SK-N-SH (cell line): ENCODE data around the gene IL21R. TPM values are rescaled to one million over a fixed set of nuclear protein-coding genes. Genes with fewer than 3 reads are reported as not detected.
"Not testable (repeated sequence)": the region's sequence is repeated elsewhere in the genome, so short reads cannot be mapped to it uniquely, and the experiment has no call there.

Experiments
- CTCF ChIA-PET: fragments of 300-600, 350-600 bp; formaldehyde crosslinking; extraction: SDS; loops from one replicate; lab custom pipeline; 2021; lab: Yijun Ruan, JAX
- POLR2A ChIA-PET: fragments of 350-600 bp; sonication (Branson Sonifier 250); formaldehyde crosslinking; extraction: SDS; loops from one replicate; lab custom pipeline; 2020; ENCODE audit warnings: antibody characterized with exemption, inconsistent platforms; lab: Yijun Ruan, JAX
- DNase-seq: peaks from one replicate; pipeline ENCODE4 v3.0.0; 2012
- H2AFZ ChIP-seq: fragments of 200-600 bp; sonication (generic); 2 replicates; pipeline ENCODE4 v1.8.1; 2016; ENCODE audit warnings: antibody characterized with exemption, mild to moderate bottlenecking, low read depth
- H3F3A ChIP-seq: fragments of 200-600 bp; sonication (generic); replicated peaks from 2 replicates; pipeline ENCODE3; 2016; ENCODE audit warnings: antibody characterized with exemption, mild to moderate bottlenecking; ENCODE audit not compliant: insufficient read depth
- H3K27ac ChIP-seq, 2 experiments: fragments of 200-500 bp in 1 of 2; fragments of 200-600 bp in 1 of 2; sonication (Bioruptor generic) in 1 of 2; sonication (generic), shearing (Covaris generic) in 1 of 2; 2 replicates each; pipeline versions ENCODE4 v1.5.1 to v1.6.1; 2014 to 2016; ENCODE audit warnings: low read depth in 2 of 2, inconsistent platforms in 1 of 2, low read length in 1 of 2, mild to moderate bottlenecking in 1 of 2, mixed read lengths in 1 of 2
- H3K27me3 ChIP-seq: fragments of 200-600 bp; sonication (generic), shearing (Covaris generic); 2 replicates; pipeline ENCODE4 v1.6.1; 2016; ENCODE audit warnings: mixed run types; ENCODE audit not compliant: insufficient read depth
- H3K36me3 ChIP-seq, 2 experiments: fragments of 200-500 bp in 1 of 2; fragments of 200-600 bp in 1 of 2; sonication (Bioruptor generic) in 1 of 2; sonication (generic) in 1 of 2; replicated peaks in 1 of 2; 2 replicates each; pipeline versions ENCODE3 to v1.5.1; 2014 to 2016; ENCODE audit warnings: low read length in 1 of 2, mild to moderate bottlenecking in 1 of 2; ENCODE audit not compliant: insufficient read depth in 2 of 2, control insufficient read depth in 1 of 2
- H3K4me1 ChIP-seq, 2 experiments: fragments of 200-500 bp in 1 of 2; fragments of 200-600 bp in 1 of 2; sonication (Bioruptor generic) in 1 of 2; sonication (generic), shearing (Covaris generic) in 1 of 2; 2 replicates each; pipeline versions ENCODE4 v1.5.1 to v1.6.1; 2014 to 2016; ENCODE audit warnings: low read depth in 1 of 2, low read length in 1 of 2, mixed run types in 1 of 2; ENCODE audit not compliant: insufficient read depth in 2 of 2, control insufficient read depth in 1 of 2
- H3K4me2 ChIP-seq: fragments of 200-600 bp; sonication (generic), shearing (Covaris generic); 2 replicates; pipeline ENCODE4 v1.6.1; 2017; ENCODE audit warnings: mixed run types
- H3K4me3 ChIP-seq, 2 experiments: fragments of 200-500 bp in 1 of 2; fragments of 200-600 bp in 1 of 2; sonication (Bioruptor generic) in 1 of 2; sonication (generic), shearing (Covaris generic) in 1 of 2; 2 replicates each; pipeline versions ENCODE4 v1.5.1 to v1.8.1; 2014 to 2016; ENCODE audit warnings: low read depth in 2 of 2, inconsistent platforms in 1 of 2, low read length in 1 of 2, mild to moderate bottlenecking in 1 of 2, mixed read lengths in 1 of 2, moderate library complexity in 1 of 2
- H3K79me2 ChIP-seq: fragments of 200-600 bp; sonication (generic); 2 replicates; pipeline ENCODE4 v1.8.1; 2017; ENCODE audit warnings: mild to moderate bottlenecking; ENCODE audit not compliant: insufficient read depth
- H3K9ac ChIP-seq: fragments of 200-600 bp; sonication (generic); 2 replicates; pipeline ENCODE4 v1.6.1; 2017; ENCODE audit warnings: mixed run types
- H3K9me2 ChIP-seq: fragments of 200-600 bp; sonication (generic); 2 replicates; pipeline ENCODE4 v1.6.1; 2017; ENCODE audit warnings: mixed run types
- H3K9me3 ChIP-seq: fragments of 200-600 bp; sonication (generic); 2 replicates; pipeline ENCODE4 v1.6.1; 2017; ENCODE audit warnings: mixed run types, mild to moderate bottlenecking, moderate library complexity
- H4K20me1 ChIP-seq: fragments of 200-600 bp; sonication (generic); 2 replicates; pipeline ENCODE4 v1.6.1; 2017; ENCODE audit warnings: mild to moderate bottlenecking, mixed run types; ENCODE audit not compliant: insufficient read depth
- EP300 ChIP-seq, 2 experiments: IDR thresholded peaks; 2 replicates each; pipeline versions ENCODE4 v1.4.0 to v1.6.1; 2012; ENCODE audit warnings: borderline replicate concordance in 1 of 2, low read depth in 1 of 2, low read length in 1 of 2
- FOXJ3 ChIP-seq: sonication (generic); formaldehyde crosslinking; IDR thresholded peaks from 2 replicates; pipeline ENCODE4 v1.5.1; 2020; ENCODE audit warnings: mild to moderate bottlenecking, missing genetic modification reagents
- FOXM1 ChIP-seq: IDR thresholded peaks from 2 replicates; pipeline ENCODE4 v1.4.0; 2012; ENCODE audit warnings: low read depth, mild to moderate bottlenecking
- IRF3 ChIP-seq: fragments of 150-350 bp; IDR thresholded peaks from 2 replicates; pipeline ENCODE4 v1.6.1; 2016; ENCODE audit warnings: mild to moderate bottlenecking, low read depth, low read length
- JUND ChIP-seq: IDR thresholded peaks from 2 replicates; pipeline ENCODE4 v1.4.0; 2012
- MEF2A ChIP-seq: IDR thresholded peaks from 2 replicates; pipeline ENCODE4 v1.4.0; 2012; ENCODE audit warnings: low read depth, borderline replicate concordance
- POLR2AphosphoS5 ChIP-seq: IDR thresholded peaks from 2 replicates; pipeline ENCODE4 v1.6.1; 2012; ENCODE audit warnings: low read depth, low read length
- RAD21 ChIP-seq: IDR thresholded peaks from 2 replicates; pipeline ENCODE4 v1.6.1; 2012; ENCODE audit warnings: mild to moderate bottlenecking, low read length
- RFX5 ChIP-seq: IDR thresholded peaks from 2 replicates; pipeline ENCODE4 v1.6.1; 2012; ENCODE audit warnings: mild to moderate bottlenecking, improper control_type of control experiment, low read length
- RXRA ChIP-seq: IDR thresholded peaks from 2 replicates; pipeline ENCODE4 v1.4.0; 2012; ENCODE audit warnings: low read depth, mild to moderate bottlenecking, borderline replicate concordance
- SIN3A ChIP-seq: IDR thresholded peaks from 2 replicates; pipeline ENCODE4 v1.6.1; 2012; ENCODE audit warnings: low read depth, mild to moderate bottlenecking, low read length, moderate library complexity, borderline replicate concordance
- TEAD4 ChIP-seq: IDR thresholded peaks from 2 replicates; pipeline ENCODE4 v1.4.0; 2012; ENCODE audit warnings: mild to moderate bottlenecking, borderline replicate concordance; ENCODE audit not compliant: insufficient read depth
- ZBTB33 ChIP-seq: IDR thresholded peaks from 2 replicates; pipeline ENCODE4 v1.4.0; 2012; ENCODE audit warnings: low read depth, borderline replicate concordance
- WGBS: methylation state at CpG from one replicate; pipeline ENCODE4 v1.1.6; 2017; ENCODE audit warnings: low lambda C conversion rate; 5-methylcytosine and 5-hydroxymethylcytosine counted together
- polyA plus RNA-seq, 3 experiments: library from polyadenylated mRNA; depleted of rRNA; stranded (reverse); fragments of >200 nt; gene quantifications; 2 replicates each; pipeline ENCODE4 v1.2.3, GENCODE V29; 2012
- TF ChIP-seq, protein P1 (sequence below): fragments of 150-350 bp; IDR thresholded peaks from 2 replicates; pipeline ENCODE4 v1.6.1; 2017; ENCODE audit warnings: antibody characterized with exemption, low read length, low read depth, borderline replicate concordance
- TF ChIP-seq, protein P2 (sequence below): IDR thresholded peaks from 2 replicates; pipeline ENCODE4; 2012
- TF ChIP-seq, protein P3 (sequence below): fragments of 200-600 bp; sonication (generic); IDR thresholded peaks from 2 replicates; pipeline ENCODE4 v1.6.1; 2017; ENCODE audit warnings: antibody characterized with exemption, mild to moderate bottlenecking, moderate library complexity

Gene IL21R
- polyA plus RNA-seq, 1 of the 3 experiments (the other 2 are of a cell fraction) = 0.13 TPM

DNA sequence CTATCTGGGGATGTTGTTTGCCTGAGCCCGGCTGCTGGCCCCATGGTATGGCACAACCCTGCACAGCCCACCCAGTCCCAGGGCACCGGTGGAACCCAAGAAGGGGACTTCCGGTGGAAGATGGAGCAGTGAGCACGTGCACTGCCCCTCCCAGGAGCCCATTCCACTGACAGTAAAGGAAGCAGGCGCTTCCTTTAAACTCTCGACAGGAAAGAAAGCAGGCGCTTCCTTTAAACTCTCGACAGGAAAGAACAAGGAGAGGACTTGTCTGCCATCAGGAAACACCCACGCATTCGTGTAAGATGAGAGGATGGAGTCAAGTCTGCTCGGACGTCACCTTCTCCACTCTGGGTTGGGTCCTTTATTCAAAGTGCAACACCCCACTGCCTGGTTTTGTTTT is 53.7 kb downstream of the IL21R start:
- CTCF ChIA-PET = interaction anchor here (1.2 to 1.3 kb wide), 2 partner anchors 221 to 276 kb away, joined by 3 to 4 read pairs; no protein-coding TSS in a partner anchor
- H2AFZ ChIP-seq = no peak overlapping the region
- H3K9me2 ChIP-seq = no peaks in the 10 kb centered on the region

GRCh38 chr16:27457605-27457900 is 55.6 kb downstream of the IL21R start:
- H3K27ac ChIP-seq, H3K27me3 ChIP-seq, H3K4me2 ChIP-seq, H4K20me1 ChIP-seq, H3K9me3 ChIP-seq, H3K9me2 ChIP-seq, POLR2A ChIA-PET, H3F3A ChIP-seq, DNase-seq, H2AFZ ChIP-seq, H3K79me2 ChIP-seq, H3K4me1 ChIP-seq, H3K9ac ChIP-seq, H3K4me3 ChIP-seq: not testable (repeated sequence)
- WGBS = 81% methylated on average over 17 of the region's 17 CpGs
- H3K36me3 ChIP-seq = peaks cover 9 to 31% of the 10 kb centered on the region in 2 experiments
- CTCF ChIA-PET = interaction anchor here (0.7 to 1.5 kb wide), 3 partner anchors 26 to 223 kb away, joined by 3 to 5 read pairs (median 4); no protein-coding TSS in a partner anchor

More for the DNA sequence above, 53.7 kb downstream of the IL21R start:
- Histone ChIP-seq H3K27me3 (no peaks in the 10 kb centered on the region), H3K79me2 (no peaks in the 10 kb centered on the region), H3K9ac (no peak overlapping the region), H3K9me3 (no peaks in the 10 kb centered on the region), H3K36me3 (peaks cover 9 to 12% of the 10 kb centered on the region in 2 experiments), H3K4me1 (no peaks in the 10 kb centered on the region; a peak in 1 of 4 replicates), H3K4me2 (no peak overlapping the region), H4K20me1 (no peaks in the 10 kb centered on the region), H3K4me3 (no peak overlapping the region), H3K27ac (no peak overlapping the region), H3F3A (peaks cover 2% of the 10 kb centered on the region)
- DNase-seq = no peak
- POLR2A ChIA-PET = no interaction called here
- TF ChIP-seq IRF3 (no peak), TEAD4 (no peak), RXRA (no peak), MEF2A (no peak)
- 77% methylated on average over 9 of the region's 12 CpGs for WGBS

GRCh38 chr16:27458258-27458657 is 56.3 kb downstream of the IL21R start:
- Histone ChIP-seq H4K20me1 (no peaks in the 10 kb centered on the region), H3K36me3 (peaks cover 9 to 38% of the 10 kb centered on the region in 2 experiments), H3K9me3 (no peaks in the 10 kb centered on the region), H2AFZ (no peak overlapping the region), H3K27me3 (no peaks in the 10 kb centered on the region), H3K79me2 (no peaks in the 10 kb centered on the region), H3K9me2 (no peaks in the 10 kb centered on the region), H3K4me1 (no peaks in the 10 kb centered on the region; a peak in 1 of 4 replicates), H3F3A (peaks cover 2% of the 10 kb centered on the region), H3K4me3 (no peak overlapping the region), H3K9ac (no peak overlapping the region), H3K27ac (no peak overlapping the region), H3K4me2 (no peak overlapping the region)
- POLR2A ChIA-PET = no interaction called here
- 74% methylated on average over 5 of the region's 5 CpGs for WGBS
- no peak for DNase-seq
- CTCF ChIA-PET = interaction anchor here (0.6 to 2.3 kb wide), 5 partner anchors 15 to 279 kb away, joined by 3 to 8 read pairs (median 4); no protein-coding TSS in a partner anchor
- TF ChIP-seq SIN3A (no peak), FOXM1 (no peak), RFX5 (no peak), POLR2AphosphoS5 (no peak), JUND (no peak), ZBTB33 (no peak), EP300 (IDR thresholded peaks at IDR 0.05; ENCODE audit: borderline replicate concordance in 1 of 2, low read depth in 1 of 2, low read length in 1 of 2) (no peak), FOXJ3 (no peak), RAD21 (no peak)
- TF ChIP-seq, protein P1, sequence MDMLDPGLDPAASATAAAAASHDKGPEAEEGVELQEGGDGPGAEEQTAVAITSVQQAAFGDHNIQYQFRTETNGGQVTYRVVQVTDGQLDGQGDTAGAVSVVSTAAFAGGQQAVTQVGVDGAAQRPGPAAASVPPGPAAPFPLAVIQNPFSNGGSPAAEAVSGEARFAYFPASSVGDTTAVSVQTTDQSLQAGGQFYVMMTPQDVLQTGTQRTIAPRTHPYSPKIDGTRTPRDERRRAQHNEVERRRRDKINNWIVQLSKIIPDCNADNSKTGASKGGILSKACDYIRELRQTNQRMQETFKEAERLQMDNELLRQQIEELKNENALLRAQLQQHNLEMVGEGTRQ = no peak
- TF ChIP-seq, protein P2, sequence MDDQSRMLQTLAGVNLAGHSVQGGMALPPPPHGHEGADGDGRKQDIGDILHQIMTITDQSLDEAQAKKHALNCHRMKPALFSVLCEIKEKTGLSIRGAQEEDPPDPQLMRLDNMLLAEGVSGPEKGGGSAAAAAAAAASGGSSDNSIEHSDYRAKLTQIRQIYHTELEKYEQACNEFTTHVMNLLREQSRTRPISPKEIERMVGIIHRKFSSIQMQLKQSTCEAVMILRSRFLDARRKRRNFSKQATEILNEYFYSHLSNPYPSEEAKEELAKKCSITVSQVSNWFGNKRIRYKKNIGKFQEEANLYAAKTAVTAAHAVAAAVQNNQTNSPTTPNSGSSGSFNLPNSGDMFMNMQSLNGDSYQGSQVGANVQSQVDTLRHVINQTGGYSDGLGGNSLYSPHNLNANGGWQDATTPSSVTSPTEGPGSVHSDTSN = no peak
- TF ChIP-seq, protein P3, sequence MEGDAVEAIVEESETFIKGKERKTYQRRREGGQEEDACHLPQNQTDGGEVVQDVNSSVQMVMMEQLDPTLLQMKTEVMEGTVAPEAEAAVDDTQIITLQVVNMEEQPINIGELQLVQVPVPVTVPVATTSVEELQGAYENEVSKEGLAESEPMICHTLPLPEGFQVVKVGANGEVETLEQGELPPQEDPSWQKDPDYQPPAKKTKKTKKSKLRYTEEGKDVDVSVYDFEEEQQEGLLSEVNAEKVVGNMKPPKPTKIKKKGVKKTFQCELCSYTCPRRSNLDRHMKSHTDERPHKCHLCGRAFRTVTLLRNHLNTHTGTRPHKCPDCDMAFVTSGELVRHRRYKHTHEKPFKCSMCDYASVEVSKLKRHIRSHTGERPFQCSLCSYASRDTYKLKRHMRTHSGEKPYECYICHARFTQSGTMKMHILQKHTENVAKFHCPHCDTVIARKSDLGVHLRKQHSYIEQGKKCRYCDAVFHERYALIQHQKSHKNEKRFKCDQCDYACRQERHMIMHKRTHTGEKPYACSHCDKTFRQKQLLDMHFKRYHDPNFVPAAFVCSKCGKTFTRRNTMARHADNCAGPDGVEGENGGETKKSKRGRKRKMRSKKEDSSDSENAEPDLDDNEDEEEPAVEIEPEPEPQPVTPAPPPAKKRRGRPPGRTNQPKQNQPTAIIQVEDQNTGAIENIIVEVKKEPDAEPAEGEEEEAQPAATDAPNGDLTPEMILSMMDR = no peak
